K562 (cell line): ENCODE measurements around the gene KSR2. TPM values are rescaled to one million over a fixed set of nuclear protein-coding genes. Genes with fewer than 3 reads are reported as not detected.

Experiments used
- ATAC-seq: fragments of 200-7000 bp; cut with Tn5 transposase; 3 replicates; pipeline ENCODE4 v1.9.1; 2020; ENCODE audit warnings: moderate library complexity
- BruUV-seq: library from RNA; stranded (reverse); fragments of 400-500 nt; replicated peaks from 2 replicates; lab custom pipeline; 2021; lab: Mats Ljungman, UMichigan
- CTCF ChIA-PET: fragments of 300-600 bp; formaldehyde crosslinking; extraction: SDS; loops from one replicate; lab custom pipeline; 2021; ENCODE audit warnings: low intra/inter-chr PET ratio; lab: Yijun Ruan, JAX
- POLR2A ChIA-PET: fragments of 300-600, 350-650 bp; sonication (Branson Sonifier 250); formaldehyde crosslinking; extraction: SDS; loops from one replicate; lab custom pipeline; 2021; ENCODE audit warnings: antibody characterized with exemption, inconsistent platforms; lab: Yijun Ruan, JAX
- DNase-seq, 4 experiments: peaks; one replicate each; pipeline versions ENCODE4 v3.0.0 to v3.0.0-alpha.2; 2011 to 2018; ENCODE audit warnings: low spot score in 3 of 4, mixed read lengths in 3 of 4; ENCODE audit errors: extremely low read depth in 1 of 4
- FAIRE-seq: peaks from 2 replicates; lab custom pipeline; 2011; peaks lifted over from hg19 to GRCh38; lab: Jason Lieb, UNC
- H2AFZ ChIP-seq: 2 replicates; pipeline ENCODE4 v1.6.0; 2011; ENCODE audit warnings: low read depth, low read length, control low read depth, inconsistent platforms
- H3K27ac ChIP-seq: fragments of 200-600 bp; 3 replicates; pipeline ENCODE4 v1.8.0; 2011; ENCODE audit warnings: low read depth, mild to moderate bottlenecking, control low read depth, inconsistent platforms, low read length, moderate library complexity, mixed read lengths; ENCODE audit errors: extremely low read depth
- H3K27me3 ChIP-seq, 2 experiments: fragments of 300-600 bp in 1 of 2; 2 replicates in 1 of 2; 3 replicates in 1 of 2; pipeline versions ENCODE4 v1.6.0 to v1.8.0; 2011; ENCODE audit warnings: inconsistent platforms in 2 of 2, low read length in 2 of 2, mild to moderate bottlenecking in 1 of 2, mixed read lengths in 1 of 2, moderate library complexity in 1 of 2; ENCODE audit not compliant: control insufficient read depth in 2 of 2, insufficient read depth in 2 of 2
- H3K36me3 ChIP-seq: fragments of 300-600 bp; 3 replicates; pipeline ENCODE4 v1.8.0; 2011; ENCODE audit warnings: mild to moderate bottlenecking, low read length, inconsistent platforms; ENCODE audit not compliant: control insufficient read depth, insufficient read depth
- H3K4me1 ChIP-seq, 2 experiments: fragments of 200-600 bp in 1 of 2; replicated peaks in 1 of 2; 2 replicates in 1 of 2; 3 replicates in 1 of 2; pipeline versions ENCODE4 v1.5.1 to v1.8.0; 2011; ENCODE audit warnings: inconsistent platforms in 2 of 2, low read length in 2 of 2, mild to moderate bottlenecking in 1 of 2, mixed read lengths in 1 of 2, moderate library complexity in 1 of 2; ENCODE audit not compliant: control insufficient read depth in 2 of 2, insufficient read depth in 2 of 2
- H3K4me2 ChIP-seq: 2 replicates; pipeline ENCODE4 v1.6.1; 2011; ENCODE audit warnings: low read length, control low read depth, inconsistent platforms, mixed read lengths; ENCODE audit not compliant: insufficient read depth
- H3K4me3 ChIP-seq: fragments of 200-600 bp; sonication (generic), shearing (Covaris generic); 2 replicates; pipeline ENCODE4 v1.5.1; 2016; ENCODE audit warnings: control low read depth, inconsistent platforms
- H3K79me2 ChIP-seq: fragments of 200-600 bp; 3 replicates; pipeline ENCODE4 v1.8.0; 2011; ENCODE audit warnings: low read length, inconsistent platforms; ENCODE audit not compliant: control insufficient read depth, insufficient read depth
- H3K9ac ChIP-seq, 2 experiments: 2 replicates each; pipeline versions ENCODE4 v1.6.0 to v1.6.1; 2011; ENCODE audit warnings: low read depth in 2 of 2, low read length in 2 of 2, control low read depth in 1 of 2, inconsistent platforms in 1 of 2, mild to moderate bottlenecking in 1 of 2, mixed read lengths in 1 of 2; ENCODE audit not compliant: insufficient read depth in 1 of 2
- H3K9me1 ChIP-seq: one replicate; pipeline ENCODE4 v1.6.0; 2011; ENCODE audit warnings: inconsistent platforms, mild to moderate bottlenecking, low read length, moderate library complexity; ENCODE audit not compliant: control insufficient read depth, insufficient read depth
- H3K9me3 ChIP-seq: replicated peaks from 2 replicates; pipeline ENCODE4 v1.5.1; 2011; ENCODE audit warnings: low read depth, low read length, inconsistent platforms; ENCODE audit not compliant: control insufficient read depth, insufficient read depth
- H4K20me1 ChIP-seq: replicated peaks from 2 replicates; pipeline ENCODE4 v1.6.1; 2011; ENCODE audit warnings: low read length, inconsistent platforms, mixed read lengths; ENCODE audit not compliant: control insufficient read depth, insufficient read depth
- ERF ChIP-seq: fragments of 450-650 bp; formaldehyde crosslinking; IDR thresholded peaks from 2 replicates; pipeline ENCODE4 v1.4.0; 2020; ENCODE audit warnings: mild to moderate bottlenecking, mixed read lengths
- FOXJ3 ChIP-seq: sonication (generic); formaldehyde crosslinking; IDR thresholded peaks from 2 replicates; pipeline ENCODE4 v1.4.0; 2020; ENCODE audit warnings: mild to moderate bottlenecking, missing genetic modification reagents
- FOXK2 ChIP-seq, 2 experiments: fragments of 450-650 bp; IDR thresholded peaks in 1 of 2; conservative IDR thresholded peaks in 1 of 2; 2 replicates each; pipeline ENCODE4 v1.6.1; 2016; ENCODE audit warnings: low read depth in 2 of 2, mild to moderate bottlenecking in 1 of 2
- HBP1 ChIP-seq: fragments of 450-650 bp; formaldehyde crosslinking; IDR thresholded peaks from 2 replicates; pipeline ENCODE4 v1.4.0; 2022; ENCODE audit warnings: missing genetic modification characterization
- KAT2B ChIP-seq: IDR thresholded peaks from one replicate; pipeline ENCODE4 v1.6.1; 2012; ENCODE audit warnings: low read depth, mild to moderate bottlenecking, control low read depth, inconsistent platforms, low read length, moderate library complexity
- MTA2 ChIP-seq: fragments of 450-650 bp; IDR thresholded peaks from 2 replicates; pipeline ENCODE4 v1.6.1; 2016; ENCODE audit warnings: low read depth
- SNIP1 ChIP-seq: fragments of 450-650 bp; IDR thresholded peaks from 2 replicates; pipeline ENCODE4 v1.7.1; 2017; ENCODE audit warnings: low read depth, mild to moderate bottlenecking
- XRCC5 ChIP-seq: fragments of 200-400 bp; formaldehyde crosslinking; IDR thresholded peaks from 2 replicates; pipeline ENCODE4 v1.6.1; 2017; ENCODE audit warnings: low read depth, mild to moderate bottlenecking, low read length
- ZKSCAN1 ChIP-seq: fragments of 150-350 bp; IDR thresholded peaks from 2 replicates; pipeline ENCODE4 v1.6.1; 2016; ENCODE audit warnings: low read depth, low read length
- ZNF561 ChIP-seq: fragments of 450-650 bp; formaldehyde crosslinking; conservative IDR thresholded peaks from 2 replicates; pipeline ENCODE4 v1.4.0; 2020; ENCODE audit warnings: mild to moderate bottlenecking, moderate library complexity
- WGBS: fragments of 100-300 bp; shearing (Covaris generic); methylation state at CpG from one replicate; pipeline ENCODE4 v1.1.6; 2016; ENCODE audit warnings: low coverage, mixed read lengths; ENCODE audit not compliant: insufficient coverage; ENCODE audit errors: missing lambda C conversion rate; 5-methylcytosine and 5-hydroxymethylcytosine counted together
- in situ Hi-C: fragments of 300-500 bp; cut with MboI; formaldehyde crosslinking; loops from 4 replicates; pipeline ENCODE4 v1.15.0; 2018; ENCODE audit warnings: inconsistent platforms, mixed read lengths
- intact Hi-C: fragments of 100-400 bp; cut with micrococcal nuclease; formaldehyde crosslinking; loops from 2 replicates; pipeline ENCODE4 v1.14.2; 2022
- polyA plus RNA-seq, 8 experiments: library from polyadenylated mRNA; depleted of rRNA in 4 of 8; stranded (reverse) in 5 of 8; unstranded in 3 of 8; fragments of >200 nt; fragmentation: Nextera tagmentation in 2 of 8; fragmentation: Illumina TruSeq in 1 of 8; extraction: Ambion mirVana in 2 of 8; extraction: Trizol in 1 of 8; gene quantifications; 2 replicates each; pipeline versions ENCODE4 v1.2.1 to v1.2.3, GENCODE V29; 2011 to 2014; ENCODE audit warnings: inconsistent platforms in 1 of 8, missing spikeins in 1 of 8
- total RNA-seq, 7 experiments: library from RNA; depleted of rRNA in 6 of 7; stranded (reverse); fragments of >200 nt in 6 of 7; fragmentation: Illumina TruSeq in 2 of 7; extraction: Trizol in 2 of 7; gene quantifications; 2 replicates each; pipeline versions ENCODE4 v1.2.1 to v1.2.3, GENCODE V29; 2011 to 2021; ENCODE audit warnings: low replicate concordance in 1 of 7
- TF ChIP-seq, protein P1 (sequence below): fragments of 250-450 bp; sonication (Bioruptor Pico); IDR thresholded peaks from 2 replicates; pipeline ENCODE4 v1.5.0; 2020; ENCODE audit warnings: mild to moderate bottlenecking

Gene KSR2
- total and polyA plus RNA-seq, 9 of the 15 experiments (the other 6 are each of a cell fraction or from before 2014, with no cell fraction given), result not detected

GRCh38 chr12:117403586-117404139 lies 565.1 kb downstream of the KSR2 start:
- FAIRE-seq, result no peak
- CTCF ChIA-PET, result no interaction called here
- H3K4me1 ChIP-seq, result no peaks in the 10 kb centered on the region
- no peak for DNase-seq
- no peak overlapping the region for H3K4me3 ChIP-seq
- no peaks in the 10 kb centered on the region for H3K79me2 ChIP-seq
- intact Hi-C loops, result no loop called here
- 2% methylated on average over 3 of the region's 3 CpGs for WGBS
- H4K20me1 ChIP-seq, result no peaks in the 10 kb centered on the region
- H3K9me1 ChIP-seq, result no peaks in the 10 kb centered on the region
- BruUV-seq, result no TSS peak
- H3K4me2 ChIP-seq, result no peak overlapping the region
- no peak overlapping the region for H3K9ac ChIP-seq
- TF ChIP-seq MTA2 (no peak), XRCC5 (no peak), FOXJ3 (CRISPR knock-in tag) (no peak), HBP1 (CRISPR knock-in tag) (no peak), SNIP1 (no peak), KAT2B (no peak), ZKSCAN1 (no peak), ERF (CRISPR knock-in tag) (no peak), FOXK2 (conservative IDR thresholded peaks at IDR 0.05 in 1 of 2, IDR thresholded peaks at IDR 0.05 in 1 of 2; ENCODE audit: low read depth in 2 of 2) (no peak), ZNF561 (no peak)
- TF ChIP-seq, protein P1, sequence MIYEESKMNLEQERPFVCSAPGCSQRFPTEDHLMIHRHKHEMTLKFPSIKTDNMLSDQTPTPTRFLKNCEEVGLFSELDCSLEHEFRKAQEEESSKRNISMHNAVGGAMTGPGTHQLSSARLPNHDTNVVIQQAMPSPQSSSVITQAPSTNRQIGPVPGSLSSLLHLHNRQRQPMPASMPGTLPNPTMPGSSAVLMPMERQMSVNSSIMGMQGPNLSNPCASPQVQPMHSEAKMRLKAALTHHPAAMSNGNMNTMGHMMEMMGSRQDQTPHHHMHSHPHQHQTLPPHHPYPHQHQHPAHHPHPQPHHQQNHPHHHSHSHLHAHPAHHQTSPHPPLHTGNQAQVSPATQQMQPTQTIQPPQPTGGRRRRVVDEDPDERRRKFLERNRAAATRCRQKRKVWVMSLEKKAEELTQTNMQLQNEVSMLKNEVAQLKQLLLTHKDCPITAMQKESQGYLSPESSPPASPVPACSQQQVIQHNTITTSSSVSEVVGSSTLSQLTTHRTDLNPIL (CRISPR knock-in tag), result no peak
- no peaks in the 10 kb centered on the region for H3K9me3 ChIP-seq
- POLR2A ChIA-PET, result interaction anchor here (1.6 kb wide), 1 partner anchor 9 kb away, joined by 6 read pairs; no protein-coding TSS in a partner anchor
- no peak overlapping the region for H2AFZ ChIP-seq
- H3K36me3 ChIP-seq, result no peaks in the 10 kb centered on the region
- in situ Hi-C loops, result no loop called here
- ATAC-seq, result no peak
- no peak overlapping the region for H3K27ac ChIP-seq
- no peaks in the 10 kb centered on the region; a peak in 1 of 5 replicates for H3K27me3 ChIP-seq

Other genes with a start within 250 kb of the KSR2 start
- 85.3 and 91.1 TPM in 2 replicates for gene RFC5, start 47.7 kb upstream of the KSR2 start, total RNA-seq (2014; rRNA removed)
- gene RFC5, start 47.7 kb upstream of the KSR2 start, total RNA-seq (2014; rRNA removed; fragmentation: Illumina TruSeq; extraction: Trizol), result 92.6 and 92.7 TPM in 2 replicates
- 86.3 and 90.2 TPM in 2 replicates for gene RFC5, start 47.7 kb upstream of the KSR2 start, total RNA-seq (2015; rRNA removed; fragmentation: Illumina TruSeq; extraction: Trizol)
- gene RFC5, start 47.7 kb upstream of the KSR2 start, total RNA-seq (2021), result 61.8 and 67.5 TPM in 2 replicates
- gene RFC5, start 47.7 kb upstream of the KSR2 start, polyA plus RNA-seq (2011; rRNA removed), result 80.3 and 110 TPM in 2 replicates
- gene RFC5, start 47.7 kb upstream of the KSR2 start, polyA plus RNA-seq (2014; fragmentation: Illumina TruSeq; extraction: Trizol), result 105 and 107 TPM in 2 replicates
- gene RFC5, start 47.7 kb upstream of the KSR2 start, polyA plus RNA-seq (2014; fragmentation: Nextera tagmentation; extraction: Ambion mirVana), result 100 to 1,000 TPM; 180 to 189 TPM
- 92.9 and 105 TPM in 2 replicates for gene RFC5, start 47.7 kb upstream of the KSR2 start, polyA plus RNA-seq (2014; rRNA removed)
- 59.8 and 98.7 TPM in 2 replicates for gene WSB2, start 92.2 kb upstream of the KSR2 start, total RNA-seq (2014; rRNA removed)
- 45.0 and 48.3 TPM in 2 replicates for gene WSB2, start 92.2 kb upstream of the KSR2 start, total RNA-seq (2014; rRNA removed; fragmentation: Illumina TruSeq; extraction: Trizol)
- gene WSB2, start 92.2 kb upstream of the KSR2 start, total RNA-seq (2015; rRNA removed; fragmentation: Illumina TruSeq; extraction: Trizol), result 51.8 and 52.8 TPM in 2 replicates
- 62.8 and 66.9 TPM in 2 replicates for gene WSB2, start 92.2 kb upstream of the KSR2 start, total RNA-seq (2021)
- gene WSB2, start 92.2 kb upstream of the KSR2 start, polyA plus RNA-seq (2011; rRNA removed), result 52.6 and 72.3 TPM in 2 replicates
- 74.5 and 77.6 TPM in 2 replicates for gene WSB2, start 92.2 kb upstream of the KSR2 start, polyA plus RNA-seq (2014; fragmentation: Illumina TruSeq; extraction: Trizol)
- gene WSB2, start 92.2 kb upstream of the KSR2 start, polyA plus RNA-seq (2014; fragmentation: Nextera tagmentation; extraction: Ambion mirVana), result 10 to 100 TPM; 31.4 to 32.4 TPM
- gene WSB2, start 92.2 kb upstream of the KSR2 start, polyA plus RNA-seq (2014; rRNA removed), result 36.3 and 37.7 TPM in 2 replicates
- gene VSIG10, start 135.0 kb upstream of the KSR2 start, total RNA-seq (2014; rRNA removed), result 7.1 and 8.8 TPM in 2 replicates
- gene VSIG10, start 135.0 kb upstream of the KSR2 start, total RNA-seq (2014; rRNA removed; fragmentation: Illumina TruSeq; extraction: Trizol), result 4.1 and 5.4 TPM in 2 replicates
- gene VSIG10, start 135.0 kb upstream of the KSR2 start, total RNA-seq (2015; rRNA removed; fragmentation: Illumina TruSeq; extraction: Trizol), result 6.0 TPM in 2 replicates
- gene VSIG10, start 135.0 kb upstream of the KSR2 start, total RNA-seq (2021), result 3.8 and 4.7 TPM in 2 replicates
- 4.3 and 10.8 TPM in 2 replicates for gene VSIG10, start 135.0 kb upstream of the KSR2 start, polyA plus RNA-seq (2011; rRNA removed)
- 3.7 and 4.2 TPM in 2 replicates for gene VSIG10, start 135.0 kb upstream of the KSR2 start, polyA plus RNA-seq (2014; fragmentation: Illumina TruSeq; extraction: Trizol)
- 1 to 10 TPM; 4.7 to 5.3 TPM for gene VSIG10, start 135.0 kb upstream of the KSR2 start, polyA plus RNA-seq (2014; fragmentation: Nextera tagmentation; extraction: Ambion mirVana)
- 4.0 and 6.5 TPM in 2 replicates for gene VSIG10, start 135.0 kb upstream of the KSR2 start, polyA plus RNA-seq (2014; rRNA removed)
- 203 and 259 TPM in 2 replicates for gene PEBP1, start 167.1 kb upstream of the KSR2 start, total RNA-seq (2014; rRNA removed)
- 141 and 146 TPM in 2 replicates for gene PEBP1, start 167.1 kb upstream of the KSR2 start, total RNA-seq (2014; rRNA removed; fragmentation: Illumina TruSeq; extraction: Trizol)
- 194 and 202 TPM in 2 replicates for gene PEBP1, start 167.1 kb upstream of the KSR2 start, total RNA-seq (2015; rRNA removed; fragmentation: Illumina TruSeq; extraction: Trizol)
- gene PEBP1, start 167.1 kb upstream of the KSR2 start, total RNA-seq (2021), result 183 and 186 TPM in 2 replicates
- gene PEBP1, start 167.1 kb upstream of the KSR2 start, polyA plus RNA-seq (2011; rRNA removed), result 112 and 145 TPM in 2 replicates
- gene PEBP1, start 167.1 kb upstream of the KSR2 start, polyA plus RNA-seq (2014; fragmentation: Illumina TruSeq; extraction: Trizol), result 206 and 207 TPM in 2 replicates
- gene PEBP1, start 167.1 kb upstream of the KSR2 start, polyA plus RNA-seq (2014; fragmentation: Nextera tagmentation; extraction: Ambion mirVana), result 100 to 1,000 TPM in 1 of 2 experiments, 10 to 100 TPM in 1; 77.3 to 113 TPM
- gene PEBP1, start 167.1 kb upstream of the KSR2 start, polyA plus RNA-seq (2014; rRNA removed), result 153 and 160 TPM in 2 replicates